A549 (cell line): ENCODE results near the gene GNPTG. TPM values are rescaled to one million over a fixed set of nuclear protein-coding genes. Genes with fewer than 3 reads are reported as not detected.

Experiments
- ATAC-seq, 2 experiments: fragments of 200-7000 bp in 1 of 2; fragments of >200 bp in 1 of 2; cut with Nextera tagmentation in 1 of 2; cut with Tn5 transposase in 1 of 2; 3 replicates each; pipeline versions ENCODE4 v1.8.0 to v1.9.1; 2018 to 2020; ENCODE audit warnings: mild to moderate bottlenecking in 1 of 2, moderate library complexity in 1 of 2
- CTCF ChIA-PET: fragments of 300-600 bp; sonication (Branson Sonifier 250); formaldehyde crosslinking; extraction: SDS; loops from one replicate; lab custom pipeline; 2021; ENCODE audit warnings: antibody characterized with exemption, inconsistent platforms; lab: Yijun Ruan, JAX
- POLR2A ChIA-PET: fragments of 350-600 bp; formaldehyde crosslinking; extraction: SDS; loops from one replicate; lab custom pipeline; 2021; ENCODE audit warnings: antibody characterized with exemption, inconsistent platforms; lab: Yijun Ruan, JAX
- DNase-seq, 2 experiments: peaks; one replicate each; pipeline versions ENCODE4 v3.0.0 to v3.0.0-alpha.2; 2011 to 2016; ENCODE audit warnings: low read depth in 1 of 2, low spot score in 1 of 2
- FAIRE-seq: peaks from 2 replicates; lab custom pipeline; 2011; peaks lifted over from hg19 to GRCh38; lab: Jason Lieb, UNC
- H3K27ac ChIP-seq, 2 experiments: fragments of >200 bp; sonication (Bioruptor Twin); formaldehyde crosslinking; 3 replicates each; pipeline ENCODE4 v1.5.1; 2016 to 2017
- H3K4me1 ChIP-seq: fragments of >200 bp; sonication (Bioruptor Twin); formaldehyde crosslinking; 3 replicates; pipeline ENCODE4 v1.6.1; 2016
- H3K4me2 ChIP-seq: fragments of >200 bp; sonication (Bioruptor Twin); formaldehyde crosslinking; 3 replicates; pipeline ENCODE4 v1.6.1; 2016
- H3K4me3 ChIP-seq: fragments of >200 bp; sonication (Bioruptor Twin); formaldehyde crosslinking; 3 replicates; pipeline ENCODE4 v1.5.1; 2016
- H3K9me3 ChIP-seq: fragments of >200 bp; sonication (Bioruptor Twin); formaldehyde crosslinking; 3 replicates; pipeline ENCODE4 v1.6.1; 2016
- CBX8 ChIP-seq: fragments of 200-600 bp; sonication (generic); IDR thresholded peaks from 2 replicates; pipeline ENCODE4 v1.6.1; 2016
- CEBPB ChIP-seq, 2 experiments: fragments of >200 bp in 1 of 2; sonication (Bioruptor Twin) in 1 of 2; formaldehyde crosslinking in 1 of 2; IDR thresholded peaks; 2 replicates each; pipeline ENCODE4 v1.6.1; 2012 to 2016
- ESRRA ChIP-seq: fragments of 150-350 bp; IDR thresholded peaks from 2 replicates; pipeline ENCODE4 v1.6.1; 2014; ENCODE audit warnings: mild to moderate bottlenecking, low read length, borderline replicate concordance
- FOXS1 ChIP-seq: fragments of 250-450 bp; sonication (Bioruptor Pico); IDR thresholded peaks from 2 replicates; pipeline ENCODE4 v1.5.0; 2020; ENCODE audit warnings: mild to moderate bottlenecking, moderate library complexity
- HES2 ChIP-seq: fragments of >200 bp; sonication (Bioruptor Twin); formaldehyde crosslinking; IDR thresholded peaks from 2 replicates; pipeline ENCODE4 v1.6.1; 2016
- KDM1A ChIP-seq: fragments of 200-600 bp; sonication (generic); IDR thresholded peaks from 2 replicates; pipeline ENCODE4 v1.6.1; 2016; ENCODE audit warnings: low read depth, mild to moderate bottlenecking
- MAFK ChIP-seq: fragments of 450-650 bp; IDR thresholded peaks from 2 replicates; pipeline ENCODE4 v1.6.1; 2014; ENCODE audit not compliant: partially characterized antibody
- NR3C1 ChIP-seq: fragments of >200 bp; sonication (Bioruptor Twin); formaldehyde crosslinking; IDR thresholded peaks from 3 replicates; pipeline ENCODE4 v1.6.1; 2017
- RAD21 ChIP-seq, 2 experiments: fragments of >200 bp in 1 of 2; sonication (Bioruptor Twin) in 1 of 2; formaldehyde crosslinking in 1 of 2; IDR thresholded peaks in 1 of 2; conservative IDR thresholded peaks in 1 of 2; 2 replicates in 1 of 2; 3 replicates in 1 of 2; pipeline ENCODE4 v1.6.1; 2012 to 2018; ENCODE audit warnings: inconsistent platforms in 1 of 2
- RNF2 ChIP-seq: fragments of 200-600 bp; sonication (generic); IDR thresholded peaks from 2 replicates; pipeline ENCODE4 v1.6.1; 2016; ENCODE audit warnings: low read depth, mild to moderate bottlenecking, antibody characterized with exemption, moderate library complexity, borderline replicate concordance
- SREBF2 ChIP-seq: fragments of 450-650 bp; IDR thresholded peaks from 2 replicates; pipeline ENCODE4 v1.6.1; 2014; ENCODE audit warnings: mild to moderate bottlenecking, moderate library complexity
- TP53 ChIP-seq: fragments of 250-450 bp; sonication (Bioruptor Pico); IDR thresholded peaks from 2 replicates; pipeline ENCODE4 v1.5.0; 2021; ENCODE audit warnings: mild to moderate bottlenecking, moderate library complexity
- ZNF302 ChIP-seq: fragments of 250-450 bp; sonication (Bioruptor Pico); IDR thresholded peaks from 2 replicates; pipeline ENCODE4 v1.9.0; 2021; ENCODE audit warnings: inconsistent platforms, mild to moderate bottlenecking, moderate library complexity
- WGBS: methylation state at CpG from one replicate; pipeline ENCODE4 v1.1.6; 2017; ENCODE audit errors: missing lambda C conversion rate; 5-methylcytosine and 5-hydroxymethylcytosine counted together
- polyA plus RNA-seq, 4 experiments: library from polyadenylated mRNA; depleted of rRNA in 3 of 4; stranded (reverse); fragments of >200 nt; fragmentation: RNase III in 1 of 4; extraction: RNeasy Plus Mini Kit Qiagen cat#74134 plus additional on column Dnase treatment in 1 of 4; gene quantifications; 2 replicates in 3 of 4; 3 replicates in 1 of 4; pipeline ENCODE4 v1.2.3, GENCODE V29; 2011 to 2017
- TF ChIP-seq, protein P1 (sequence below): IDR thresholded peaks from 2 replicates; pipeline ENCODE4 v1.6.1; 2012
- TF ChIP-seq, protein P2 (sequence below): fragments of >200 bp; sonication (Bioruptor Twin); formaldehyde crosslinking; IDR thresholded peaks from 3 replicates; pipeline ENCODE4 v1.6.1; 2016
- TF ChIP-seq, protein P3 (sequence below): fragments of 250-450 bp; sonication (Bioruptor Pico); IDR thresholded peaks from 2 replicates; pipeline ENCODE4 v1.5.0; 2021; ENCODE audit warnings: mild to moderate bottlenecking, moderate library complexity, borderline replicate concordance

Gene GNPTG
- polyA plus RNA-seq, 2 of the 4 experiments (the other 2 are of a cell fraction), result 23.4 to 24.2 TPM

DNA sequence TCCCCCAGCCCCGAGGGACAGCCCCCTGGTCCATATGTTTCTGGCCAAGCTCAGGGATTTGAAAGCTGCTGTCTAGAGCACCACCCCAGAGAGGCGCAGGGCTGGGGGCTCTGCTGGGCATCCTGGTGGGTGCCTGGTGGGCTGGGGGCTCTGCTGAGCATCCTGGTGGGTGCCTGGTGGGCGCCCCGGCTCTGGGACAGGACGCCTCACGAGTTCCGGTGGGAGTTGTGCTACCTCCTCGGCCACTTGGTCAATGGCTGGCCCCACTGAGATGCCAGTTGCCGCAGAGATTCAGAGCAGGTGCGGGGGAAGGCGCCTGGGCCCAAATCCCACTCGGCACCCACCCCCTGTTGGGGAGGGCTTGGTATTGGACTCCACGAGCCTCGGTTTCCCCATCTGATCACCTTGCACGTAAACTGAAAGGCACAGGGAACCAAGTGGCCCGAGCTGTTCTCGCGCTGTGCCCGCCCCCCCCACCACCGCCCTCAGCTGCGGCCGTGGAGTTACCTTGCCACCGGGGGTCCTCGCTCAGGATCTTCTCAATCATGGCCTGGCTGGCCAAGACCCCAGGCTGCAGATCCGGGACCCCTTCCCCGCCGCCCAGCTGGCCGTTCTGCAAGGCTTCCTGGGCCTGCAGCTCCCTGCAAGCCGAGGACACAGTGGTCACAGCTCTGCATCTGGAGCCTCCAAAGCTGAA is 49.5 kb downstream of the GNPTG start:
- H3K4me2 ChIP-seq, result no peak overlapping the region
- no peaks in the 10 kb centered on the region for H3K4me1 ChIP-seq
- ATAC-seq (no peak), FAIRE-seq (no peak), DNase-seq (no peak)
- TF ChIP-seq CEBPB (IDR thresholded peaks at IDR 0.05) (no peak), RAD21 (conservative IDR thresholded peaks at IDR 0.05 in 1 of 2, IDR thresholded peaks at IDR 0.05 in 1 of 2) (no peak), ZNF302 (CRISPR knock-in tag) (no peak), MAFK (no peak), ESRRA (no peak), CBX8 (no peak), FOXS1 (CRISPR knock-in tag) (no peak)
- TF ChIP-seq, protein P1, sequence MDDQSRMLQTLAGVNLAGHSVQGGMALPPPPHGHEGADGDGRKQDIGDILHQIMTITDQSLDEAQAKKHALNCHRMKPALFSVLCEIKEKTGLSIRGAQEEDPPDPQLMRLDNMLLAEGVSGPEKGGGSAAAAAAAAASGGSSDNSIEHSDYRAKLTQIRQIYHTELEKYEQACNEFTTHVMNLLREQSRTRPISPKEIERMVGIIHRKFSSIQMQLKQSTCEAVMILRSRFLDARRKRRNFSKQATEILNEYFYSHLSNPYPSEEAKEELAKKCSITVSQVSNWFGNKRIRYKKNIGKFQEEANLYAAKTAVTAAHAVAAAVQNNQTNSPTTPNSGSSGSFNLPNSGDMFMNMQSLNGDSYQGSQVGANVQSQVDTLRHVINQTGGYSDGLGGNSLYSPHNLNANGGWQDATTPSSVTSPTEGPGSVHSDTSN, result no peak
- TF ChIP-seq, protein P2, sequence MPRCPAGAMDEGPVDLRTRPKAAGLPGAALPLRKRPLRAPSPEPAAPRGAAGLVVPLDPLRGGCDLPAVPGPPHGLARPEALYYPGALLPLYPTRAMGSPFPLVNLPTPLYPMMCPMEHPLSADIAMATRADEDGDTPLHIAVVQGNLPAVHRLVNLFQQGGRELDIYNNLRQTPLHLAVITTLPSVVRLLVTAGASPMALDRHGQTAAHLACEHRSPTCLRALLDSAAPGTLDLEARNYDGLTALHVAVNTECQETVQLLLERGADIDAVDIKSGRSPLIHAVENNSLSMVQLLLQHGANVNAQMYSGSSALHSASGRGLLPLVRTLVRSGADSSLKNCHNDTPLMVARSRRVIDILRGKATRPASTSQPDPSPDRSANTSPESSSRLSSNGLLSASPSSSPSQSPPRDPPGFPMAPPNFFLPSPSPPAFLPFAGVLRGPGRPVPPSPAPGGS, result no peak
- H3K4me3 ChIP-seq, result no peak overlapping the region
- no peak overlapping the region for H3K27ac ChIP-seq
- CTCF ChIA-PET, result interaction anchor here (0.5 to 1.4 kb wide), 6 partner anchors 12 to 1192 kb away, joined by 3 to 6 read pairs (median 4); no protein-coding TSS in a partner anchor
- 84% methylated on average over 14 of the region's 29 CpGs for WGBS
- POLR2A ChIA-PET, result no interaction called here
- no peaks in the 10 kb centered on the region for H3K9me3 ChIP-seq

DNA sequence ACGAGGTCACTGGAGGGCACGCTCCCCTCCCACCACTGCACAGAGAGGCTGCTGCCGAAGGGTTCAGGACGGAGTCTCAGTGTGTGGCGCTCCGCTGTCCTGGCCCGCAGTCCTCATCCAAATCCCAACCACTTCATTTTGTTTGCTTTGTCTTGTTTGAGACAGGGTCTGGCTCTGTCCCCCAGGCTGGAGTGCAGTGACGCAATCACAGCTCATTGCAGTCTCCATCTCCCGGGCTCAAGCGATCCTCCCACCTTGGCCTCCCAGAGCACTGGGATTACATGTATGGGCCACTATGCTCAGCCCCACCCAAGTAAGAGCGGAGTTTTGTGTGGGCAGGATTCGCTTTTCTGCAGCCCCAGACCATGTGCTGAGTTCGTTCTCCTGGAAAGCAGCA is 50.0 kb downstream of the GNPTG start:
- H3K4me2 ChIP-seq, result no peak overlapping the region
- CTCF ChIA-PET, result interaction anchor here (0.5 to 1.4 kb wide), 6 partner anchors 11 to 1191 kb away, joined by 3 to 6 read pairs (median 4); no protein-coding TSS in a partner anchor
- DNase-seq, result no peak
- FAIRE-seq, result no peak
- H3K4me1 ChIP-seq, result no peaks in the 10 kb centered on the region
- no peak overlapping the region for H3K4me3 ChIP-seq
- WGBS, result 86% methylated on average over 13 of the region's 13 CpGs
- no peak overlapping the region for H3K27ac ChIP-seq
- ATAC-seq, result no peak
- TF ChIP-seq, protein P3, sequence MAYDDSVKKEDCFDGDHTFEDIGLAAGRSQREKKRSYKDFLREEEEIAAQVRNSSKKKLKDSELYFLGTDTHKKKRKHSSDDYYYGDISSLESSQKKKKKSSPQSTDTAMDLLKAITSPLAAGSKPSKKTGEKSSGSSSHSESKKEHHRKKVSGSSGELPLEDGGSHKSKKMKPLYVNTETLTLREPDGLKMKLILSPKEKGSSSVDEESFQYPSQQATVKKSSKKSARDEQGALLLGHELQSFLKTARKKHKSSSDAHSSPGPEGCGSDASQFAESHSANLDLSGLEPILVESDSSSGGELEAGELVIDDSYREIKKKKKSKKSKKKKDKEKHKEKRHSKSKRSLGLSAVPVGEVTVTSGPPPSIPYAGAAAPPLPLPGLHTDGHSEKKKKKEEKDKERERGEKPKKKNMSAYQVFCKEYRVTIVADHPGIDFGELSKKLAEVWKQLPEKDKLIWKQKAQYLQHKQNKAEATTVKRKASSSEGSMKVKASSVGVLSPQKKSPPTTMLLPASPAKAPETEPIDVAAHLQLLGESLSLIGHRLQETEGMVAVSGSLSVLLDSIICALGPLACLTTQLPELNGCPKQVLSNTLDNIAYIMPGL (CRISPR knock-in tag), result no peak
- POLR2A ChIA-PET, result no interaction called here
- no peaks in the 10 kb centered on the region for H3K9me3 ChIP-seq

- H3K4me2 ChIP-seq, result no peak overlapping the region
- no peak overlapping the region for H3K27ac ChIP-seq
- no peak for ATAC-seq
- POLR2A ChIA-PET, result no interaction called here
- DNase-seq, result no peak
- FAIRE-seq, result no peak
- 87% methylated on average over 16 of the region's 22 CpGs for WGBS
- H3K4me1 ChIP-seq, result peaks cover 4% of the 10 kb centered on the region; the same call in 1 of the 3 replicates
- H3K4me3 ChIP-seq, result no peak overlapping the region
- H3K9me3 ChIP-seq, result no peaks in the 10 kb centered on the region
- CTCF ChIA-PET, result interaction anchor here (1.0 to 1.2 kb wide), 2 partner anchors 8 to 22 kb away, joined by 3 read pairs; no protein-coding TSS in a partner anchor
- TF ChIP-seq KDM1A, result no peak
Measured at GRCh38 chr16:1403036-1403435, 51.3 kb downstream of the GNPTG start.

DNA sequence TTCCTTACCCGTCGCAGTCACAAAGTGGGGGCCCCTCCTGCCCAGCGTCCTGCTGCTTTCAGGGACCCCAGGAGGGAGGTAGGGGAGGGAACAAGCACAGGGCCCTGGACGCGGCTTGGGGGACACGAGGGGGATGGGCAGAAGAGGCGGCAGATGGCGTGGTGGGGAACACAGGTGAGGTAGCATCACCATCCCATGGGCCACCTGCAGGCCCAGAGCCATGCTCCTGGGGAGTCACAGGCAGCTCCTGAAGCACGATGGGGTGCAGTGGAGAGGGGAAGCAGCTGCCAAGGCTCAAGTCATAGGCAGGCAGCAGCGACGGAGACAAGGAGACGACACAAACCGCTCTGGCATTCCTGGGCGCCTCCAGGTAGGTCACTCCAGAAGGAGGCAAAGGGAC is 52.0 kb downstream of the GNPTG start:
- no peaks in the 10 kb centered on the region for H3K9me3 ChIP-seq
- no peak for FAIRE-seq
- H3K4me2 ChIP-seq, result no peak overlapping the region
- H3K4me1 ChIP-seq, result peaks cover 7% of the 10 kb centered on the region; the same call in 2 of the 3 replicates
- no peak overlapping the region for H3K27ac ChIP-seq
- POLR2A ChIA-PET, result no interaction called here
- WGBS, result 86% methylated on average over 13 of the region's 14 CpGs
- no peak for DNase-seq
- CTCF ChIA-PET, result interaction anchor here (1.0 kb wide), 1 partner anchor 22 kb away, joined by 3 read pairs; no protein-coding TSS in a partner anchor
- TF ChIP-seq, protein P3 (CRISPR knock-in tag), result no peak
- no peak for TF ChIP-seq NR3C1
- no peak for TF ChIP-seq RNF2
- no peak for TF ChIP-seq KDM1A
- TF ChIP-seq TP53, result no peak
- TF ChIP-seq SREBF2, result no peak
- no peak for TF ChIP-seq HES2
- TF ChIP-seq, protein P2, result no peak
- ATAC-seq, result no peak
- H3K4me3 ChIP-seq, result no peak overlapping the region
